Measurements from ENCODE around the gene LHX4. TPM values are rescaled to one million over a fixed set of nuclear protein-coding genes. Genes with fewer than 3 reads are reported as not detected.

The LHX4 gene
- total RNA-seq, 3 donors from 2014 or later = not detected

GRCh38 chr1:180194048-180194425 is 36.0 kb upstream of the LHX4 start:
- H3K36me3 ChIP-seq = no peaks in the 10 kb centered on the region
- no peaks in the 10 kb centered on the region for H3K4me1 ChIP-seq
- DNase-seq (ENCODE audit: low spot score in 2 of 2) = no peak
- H3K27me3 ChIP-seq = no peaks in the 10 kb centered on the region
- intact Hi-C loops (cut with DNase I; ENCODE audit: low total_unique reads) = no loop called here
- TF ChIP-seq, protein P1, sequence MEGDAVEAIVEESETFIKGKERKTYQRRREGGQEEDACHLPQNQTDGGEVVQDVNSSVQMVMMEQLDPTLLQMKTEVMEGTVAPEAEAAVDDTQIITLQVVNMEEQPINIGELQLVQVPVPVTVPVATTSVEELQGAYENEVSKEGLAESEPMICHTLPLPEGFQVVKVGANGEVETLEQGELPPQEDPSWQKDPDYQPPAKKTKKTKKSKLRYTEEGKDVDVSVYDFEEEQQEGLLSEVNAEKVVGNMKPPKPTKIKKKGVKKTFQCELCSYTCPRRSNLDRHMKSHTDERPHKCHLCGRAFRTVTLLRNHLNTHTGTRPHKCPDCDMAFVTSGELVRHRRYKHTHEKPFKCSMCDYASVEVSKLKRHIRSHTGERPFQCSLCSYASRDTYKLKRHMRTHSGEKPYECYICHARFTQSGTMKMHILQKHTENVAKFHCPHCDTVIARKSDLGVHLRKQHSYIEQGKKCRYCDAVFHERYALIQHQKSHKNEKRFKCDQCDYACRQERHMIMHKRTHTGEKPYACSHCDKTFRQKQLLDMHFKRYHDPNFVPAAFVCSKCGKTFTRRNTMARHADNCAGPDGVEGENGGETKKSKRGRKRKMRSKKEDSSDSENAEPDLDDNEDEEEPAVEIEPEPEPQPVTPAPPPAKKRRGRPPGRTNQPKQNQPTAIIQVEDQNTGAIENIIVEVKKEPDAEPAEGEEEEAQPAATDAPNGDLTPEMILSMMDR (IDR thresholded peaks at IDR 0.05) = no peak
- TF ChIP-seq POLR2AphosphoS5 (IDR thresholded peaks at IDR 0.05) (no peak), POLR2A (IDR thresholded peaks at IDR 0.05) (no peak)
- H3K9me3 ChIP-seq = no peaks in the 10 kb centered on the region
- H3K4me3 ChIP-seq = no peak overlapping the region
- no peak overlapping the region for H3K27ac ChIP-seq

- Histone ChIP-seq H3K9me3 (no peaks in the 10 kb centered on the region), H3K4me3 (no peak overlapping the region), H3K27ac (no peak overlapping the region), H3K27me3 (no peaks in the 10 kb centered on the region), H3K4me1 (no peaks in the 10 kb centered on the region), H3K36me3 (no peaks in the 10 kb centered on the region)
- TF ChIP-seq POLR2A (IDR thresholded peaks at IDR 0.05) = no peak
- no peak for TF ChIP-seq POLR2AphosphoS5 (IDR thresholded peaks at IDR 0.05)
- TF ChIP-seq, protein P1 (IDR thresholded peaks at IDR 0.05) = no peak
- no peak for DNase-seq (ENCODE audit: low spot score in 2 of 2)
- intact Hi-C loops (cut with DNase I; ENCODE audit: low total_unique reads) = no loop called here
Observed at GRCh38 chr1:180194546-180195207, 35.4 kb upstream of the LHX4 start.

DNA sequence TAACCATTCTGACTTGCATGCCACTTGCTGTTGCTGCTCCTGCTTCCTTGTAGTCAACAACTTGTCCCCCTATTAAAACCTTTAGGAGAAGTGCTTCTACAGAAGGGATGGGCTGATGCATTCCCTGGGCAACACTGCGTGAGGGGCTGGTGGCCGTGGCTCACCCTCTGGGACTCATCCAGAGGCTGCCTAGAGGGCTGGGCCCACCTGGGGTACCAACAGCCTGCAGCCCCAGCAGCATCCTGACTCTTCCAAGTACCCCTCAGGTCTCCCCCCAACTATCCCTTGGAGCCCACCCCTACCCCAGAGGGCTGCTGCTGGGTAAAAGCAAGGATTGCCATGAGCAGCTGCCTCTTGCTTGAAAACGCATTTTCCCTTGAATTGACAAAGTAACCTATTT is 34.7 kb upstream of the LHX4 start:
- H3K27me3 ChIP-seq = no peaks in the 10 kb centered on the region
- no peaks in the 10 kb centered on the region for H3K36me3 ChIP-seq
- no peaks in the 10 kb centered on the region for H3K4me1 ChIP-seq
- no peaks in the 10 kb centered on the region for H3K9me3 ChIP-seq
- no peak for TF ChIP-seq POLR2AphosphoS5 (IDR thresholded peaks at IDR 0.05)
- TF ChIP-seq, protein P1 (IDR thresholded peaks at IDR 0.05) = no peak
- no peak for TF ChIP-seq POLR2A (IDR thresholded peaks at IDR 0.05)
- intact Hi-C loops (cut with DNase I; ENCODE audit: low total_unique reads) = no loop called here
- H3K4me3 ChIP-seq = no peak overlapping the region
- no peak overlapping the region for H3K27ac ChIP-seq
- DNase-seq (ENCODE audit: low spot score in 2 of 2) = no peak

DNA sequence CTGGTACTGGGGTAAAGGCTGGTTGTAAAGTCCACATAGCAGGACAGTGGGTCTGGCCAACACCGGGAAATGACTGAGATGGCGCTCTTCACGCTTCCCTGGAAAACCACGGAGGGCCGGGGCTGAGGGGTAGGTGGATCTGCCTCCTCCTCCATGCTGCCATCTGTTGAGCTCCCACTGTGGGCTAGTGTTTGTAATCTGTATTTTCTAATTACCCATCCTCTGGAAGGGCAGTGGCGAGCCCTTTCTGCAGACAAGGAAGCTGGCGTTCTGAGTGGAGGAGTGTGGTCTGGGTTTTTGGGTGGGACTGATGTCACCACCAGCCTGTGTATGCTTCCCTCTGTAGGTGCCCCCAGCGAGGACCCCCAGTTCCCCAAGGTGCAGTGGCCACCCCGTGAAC is 34.1 kb upstream of the LHX4 start:
- H3K9me3 ChIP-seq = no peaks in the 10 kb centered on the region
- no peak overlapping the region for H3K27ac ChIP-seq
- no peak for DNase-seq (ENCODE audit: low spot score in 2 of 2)
- no peaks in the 10 kb centered on the region for H3K36me3 ChIP-seq
- no peaks in the 10 kb centered on the region for H3K4me1 ChIP-seq
- no peak for TF ChIP-seq POLR2AphosphoS5 (IDR thresholded peaks at IDR 0.05)
- TF ChIP-seq POLR2A (IDR thresholded peaks at IDR 0.05) = no peak
- TF ChIP-seq, protein P1 (IDR thresholded peaks at IDR 0.05) = no peak
- no peak overlapping the region for H3K4me3 ChIP-seq
- intact Hi-C loops (cut with DNase I; ENCODE audit: low total_unique reads) = no loop called here
- H3K27me3 ChIP-seq = no peaks in the 10 kb centered on the region

DNA sequence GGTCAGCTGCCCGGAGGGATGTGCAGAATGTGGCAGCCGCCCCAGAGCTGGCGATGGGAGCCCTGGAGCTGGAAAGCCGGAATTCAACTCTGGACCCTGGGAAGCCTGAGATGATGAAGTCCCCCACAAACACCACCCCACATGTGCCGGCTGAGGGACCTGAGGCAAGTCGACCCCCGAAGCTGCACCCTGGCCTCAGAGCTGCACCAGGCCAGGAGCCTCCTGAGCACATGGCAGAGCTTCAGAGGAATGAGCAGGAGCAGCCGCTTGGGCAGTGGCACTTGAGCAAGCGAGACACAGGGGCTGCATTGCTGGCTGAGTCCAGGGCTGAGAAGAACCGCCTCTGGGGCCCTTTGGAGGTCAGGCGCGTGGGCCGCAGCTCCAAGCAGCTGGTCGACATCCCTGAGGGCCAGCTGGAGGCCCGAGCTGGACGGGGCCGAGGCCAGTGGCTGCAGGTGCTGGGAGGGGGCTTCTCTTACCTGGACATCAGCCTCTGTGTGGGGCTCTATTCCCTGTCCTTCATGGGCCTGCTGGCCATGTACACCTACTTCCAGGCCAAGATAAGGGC is 33.5 kb upstream of the LHX4 start:
- H3K4me1 ChIP-seq = no peaks in the 10 kb centered on the region
- no peaks in the 10 kb centered on the region for H3K36me3 ChIP-seq
- TF ChIP-seq, protein P1 (IDR thresholded peaks at IDR 0.05) = no peak
- no peak for TF ChIP-seq POLR2AphosphoS5 (IDR thresholded peaks at IDR 0.05)
- TF ChIP-seq POLR2A (IDR thresholded peaks at IDR 0.05) = no peak
- H3K27ac ChIP-seq = no peak overlapping the region
- H3K4me3 ChIP-seq = no peak overlapping the region
- no peaks in the 10 kb centered on the region for H3K9me3 ChIP-seq
- no peak for DNase-seq (ENCODE audit: low spot score in 2 of 2)
- no peaks in the 10 kb centered on the region for H3K27me3 ChIP-seq
- intact Hi-C loops (cut with DNase I; ENCODE audit: low total_unique reads) = no loop called here

Measured in breast epithelium (tissue), 4 donors.